ENCODE measurements around the gene AKR1C3.

- TF ChIP-seq CTCF (IDR thresholded peaks at IDR 0.05) (no peak), POLR2A (IDR thresholded peaks at IDR 0.05) (no peak)
Observed at GRCh38 chr10:5089865-5090264, 4.3 kb upstream of the AKR1C3 start.

Measured in prostate gland (tissue), 2 donors.